Mucosa of descending colon (tissue), 3 donors: Measurements from ENCODE around the gene RHEBL1. TPM values are rescaled to one million over a fixed set of nuclear protein-coding genes. Genes with fewer than 3 reads are reported as not detected.

Experiments
- ATAC-seq: fragments of 200-7000 bp; cut with Tn5 transposase; one replicate; pipeline ENCODE4 v1.9.1; 2020; ENCODE audit warnings: mild to moderate bottlenecking, moderate library complexity
- DNase-seq, 3 donors: peaks; one replicate each; pipeline ENCODE4 v3.0.0-alpha.2; 2020
- H3K36me3 ChIP-seq: fragments of 200-600 bp; one replicate; pipeline ENCODE4 v1.8.0; 2021; ENCODE audit warnings: low read depth, mild to moderate bottlenecking
- H3K4me1 ChIP-seq: fragments of 200-600 bp; one replicate; pipeline ENCODE4 v1.8.0; 2021; ENCODE audit warnings: low read depth, mild to moderate bottlenecking
- H3K4me3 ChIP-seq: fragments of 200-600 bp; one replicate; pipeline ENCODE4 v1.8.0; 2021; ENCODE audit warnings: mild to moderate bottlenecking
- H3K9me3 ChIP-seq: fragments of 200-600 bp; one replicate; pipeline ENCODE4 v1.8.0; 2021; ENCODE audit warnings: mild to moderate bottlenecking
- intact Hi-C, 2 donors: fragments of 100-400 bp; cut with DNase I in 1 of 2; cut with micrococcal nuclease in 1 of 2; formaldehyde crosslinking; loops; one replicate each; pipeline versions ENCODE4 v1.11.0 to v1.11.1; 2022; cut with DNase I, micrococcal nuclease
- total RNA-seq, 3 donors: library from RNA; stranded (reverse); fragmentation: NEBNext Ultra II Directional in 2 of 3; extraction: Animal tissue kit (Norgen Biotek cat#: 25700) in 2 of 3; gene quantifications; one replicate each; pipeline versions ENCODE4 v1.2.1 to v1.2.4, GENCODE V29; 2021 to 2023
- TF ChIP-seq, protein P1 (sequence below): fragments of 200-600 bp; IDR thresholded peaks from one replicate; pipeline ENCODE4 v1.8.0; 2022; ENCODE audit warnings: antibody characterized with exemption, mild to moderate bottlenecking
- donor health status: DM: no; HTN: no; CAD: no; lungs with moderate emphysema.
- donor health status: DM: no; HTN: no; CAD: no.
- donor health status: DM: no; HTN: yes; CAD: no.

RHEBL1 gene
- total RNA-seq, 3 donors from 2014 or later, result 0.23 to 0.58 (median 0.38) TPM

DNA sequence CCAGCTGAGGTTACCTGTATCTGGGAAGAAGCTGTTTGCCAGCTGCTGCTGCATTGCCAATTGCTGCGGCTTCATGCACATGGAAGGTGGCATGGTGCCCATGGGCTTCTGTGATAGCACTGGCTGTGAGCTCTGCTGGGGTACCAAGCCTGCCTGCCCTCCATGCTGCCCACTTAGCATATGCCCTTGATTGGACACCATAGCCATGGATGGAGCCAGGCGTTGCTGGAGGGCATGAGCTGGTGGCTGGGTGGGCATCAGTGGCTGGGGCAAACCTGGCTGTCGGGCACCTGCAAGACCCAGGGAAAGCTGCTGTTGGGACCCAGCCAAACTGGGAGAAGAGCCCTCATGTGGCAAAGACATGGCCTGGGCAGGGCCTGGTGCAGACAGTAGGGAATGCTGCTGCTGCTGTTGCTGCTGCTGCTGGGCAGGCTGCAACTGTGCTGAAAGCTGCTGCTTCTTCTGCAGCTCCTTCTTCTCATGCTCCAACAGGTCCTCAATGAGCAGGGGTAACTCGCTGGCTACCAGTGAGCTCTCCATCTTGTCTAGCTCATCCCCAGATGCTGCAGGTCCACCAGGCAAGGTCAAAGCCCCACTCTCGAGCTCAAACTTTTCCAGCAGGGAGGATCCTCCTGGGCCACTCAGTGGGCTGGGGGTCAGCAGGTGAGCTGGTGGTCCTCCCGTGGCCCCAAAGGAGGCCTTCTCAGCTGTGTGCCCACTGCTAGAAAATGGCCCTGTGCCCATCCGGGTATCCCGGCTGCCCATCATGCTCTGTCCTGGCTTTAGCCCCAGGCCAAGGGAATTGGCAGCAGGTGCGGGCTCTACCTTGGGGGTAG, 32.5 kb downstream of the RHEBL1 start:
- Histone ChIP-seq H3K9me3 (no peaks in the 10 kb centered on the region), H3K36me3 (peaks cover 26% of the 10 kb centered on the region), H3K4me1 (no peaks in the 10 kb centered on the region), H3K4me3 (no peak overlapping the region)
- intact Hi-C loops, result no loop called here
- ATAC-seq (no peak), DNase-seq (peak in 2 of 3 donors; percentile 12 to 43)
- TF ChIP-seq, protein P1, sequence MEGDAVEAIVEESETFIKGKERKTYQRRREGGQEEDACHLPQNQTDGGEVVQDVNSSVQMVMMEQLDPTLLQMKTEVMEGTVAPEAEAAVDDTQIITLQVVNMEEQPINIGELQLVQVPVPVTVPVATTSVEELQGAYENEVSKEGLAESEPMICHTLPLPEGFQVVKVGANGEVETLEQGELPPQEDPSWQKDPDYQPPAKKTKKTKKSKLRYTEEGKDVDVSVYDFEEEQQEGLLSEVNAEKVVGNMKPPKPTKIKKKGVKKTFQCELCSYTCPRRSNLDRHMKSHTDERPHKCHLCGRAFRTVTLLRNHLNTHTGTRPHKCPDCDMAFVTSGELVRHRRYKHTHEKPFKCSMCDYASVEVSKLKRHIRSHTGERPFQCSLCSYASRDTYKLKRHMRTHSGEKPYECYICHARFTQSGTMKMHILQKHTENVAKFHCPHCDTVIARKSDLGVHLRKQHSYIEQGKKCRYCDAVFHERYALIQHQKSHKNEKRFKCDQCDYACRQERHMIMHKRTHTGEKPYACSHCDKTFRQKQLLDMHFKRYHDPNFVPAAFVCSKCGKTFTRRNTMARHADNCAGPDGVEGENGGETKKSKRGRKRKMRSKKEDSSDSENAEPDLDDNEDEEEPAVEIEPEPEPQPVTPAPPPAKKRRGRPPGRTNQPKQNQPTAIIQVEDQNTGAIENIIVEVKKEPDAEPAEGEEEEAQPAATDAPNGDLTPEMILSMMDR, result no peak

DNA sequence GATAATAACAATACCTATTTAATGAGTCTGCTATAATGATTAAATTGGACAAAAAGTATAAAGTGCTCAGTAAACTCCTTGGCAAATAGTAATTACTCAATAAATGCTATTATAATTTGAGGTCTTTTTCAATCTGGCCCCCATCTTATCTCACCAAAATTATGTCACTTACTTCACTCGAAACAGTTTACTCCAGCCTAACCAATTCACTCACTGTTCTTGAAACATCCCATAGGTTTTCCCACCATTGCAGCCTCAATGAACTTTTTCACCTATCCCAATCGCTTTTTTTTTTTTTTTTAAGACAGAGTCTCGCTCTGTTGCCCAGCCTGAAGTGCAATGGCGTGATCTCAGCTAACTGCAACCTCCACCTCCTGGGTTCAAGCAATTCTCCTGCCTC, 33.8 kb downstream of the RHEBL1 start:
- TF ChIP-seq, protein P1, result no peak
- no peaks in the 10 kb centered on the region for H3K9me3 ChIP-seq
- H3K4me1 ChIP-seq, result no peaks in the 10 kb centered on the region
- DNase-seq (no peak), ATAC-seq (no peak)
- peaks cover 27% of the 10 kb centered on the region for H3K36me3 ChIP-seq
- intact Hi-C loops, result no loop called here
- no peak overlapping the region for H3K4me3 ChIP-seq

GRCh38 chr12:49034286-49034622, 35.5 kb downstream of the RHEBL1 start:
- no peaks in the 10 kb centered on the region for H3K4me1 ChIP-seq
- H3K36me3 ChIP-seq, result peaks cover 22% of the 10 kb centered on the region
- DNase-seq, result no peak
- no peak for ATAC-seq
- H3K9me3 ChIP-seq, result no peaks in the 10 kb centered on the region
- intact Hi-C loops, result no loop called here
- no peak overlapping the region for H3K4me3 ChIP-seq
- TF ChIP-seq, protein P1, result no peak

- ATAC-seq (no peak), DNase-seq (no peak)
- Histone ChIP-seq H3K4me3 (no peak overlapping the region), H3K9me3 (no peaks in the 10 kb centered on the region), H3K4me1 (no peaks in the 10 kb centered on the region), H3K36me3 (peaks cover 19% of the 10 kb centered on the region)
- intact Hi-C loops, result no loop called here
- TF ChIP-seq, protein P1, result no peak
Measured at GRCh38 chr12:49033611-49034285, 36.0 kb downstream of the RHEBL1 start.

DNA sequence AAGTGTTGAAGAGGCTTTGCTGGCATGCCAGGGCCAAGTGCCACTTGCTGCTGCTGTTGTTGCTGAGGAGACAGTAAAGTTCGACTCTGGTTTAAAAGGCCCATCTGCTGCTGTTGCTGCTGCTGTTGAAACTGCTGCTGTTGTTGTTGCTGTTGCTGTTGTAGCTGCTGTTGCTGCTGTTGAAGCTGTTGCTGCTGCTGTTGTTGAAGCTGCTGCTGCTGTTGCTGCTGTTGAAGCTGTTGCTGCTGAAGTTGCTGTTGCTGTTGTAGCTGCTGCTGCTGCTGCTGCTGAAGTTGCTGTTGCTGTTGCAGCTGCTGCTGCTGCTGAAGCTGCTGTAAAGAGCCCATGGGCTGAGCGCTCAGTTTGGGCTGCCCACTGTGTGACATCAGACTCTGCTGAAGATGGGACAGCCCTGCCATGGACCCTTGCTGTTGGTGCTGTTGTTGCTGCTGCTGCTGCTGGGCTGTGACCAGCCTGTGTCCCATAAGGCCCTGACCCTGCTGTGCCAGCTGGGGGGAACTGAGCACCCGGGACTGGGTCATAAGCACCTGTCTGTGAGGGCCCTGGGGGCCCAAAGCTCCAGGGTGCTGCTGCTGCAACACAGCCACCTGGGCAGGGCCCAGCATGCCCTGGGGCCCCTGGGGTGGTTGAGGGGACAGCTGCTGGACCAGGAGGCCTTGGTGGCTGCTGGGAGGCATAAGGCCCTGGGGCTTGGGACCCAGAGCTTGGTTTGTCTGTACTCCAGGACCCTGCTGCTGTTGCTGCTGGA, 36.9 kb downstream of the RHEBL1 start:
- TF ChIP-seq, protein P1, result no peak
- intact Hi-C loops, result no loop called here
- Histone ChIP-seq H3K9me3 (no peaks in the 10 kb centered on the region), H3K4me3 (no peak overlapping the region), H3K36me3 (peaks cover 16% of the 10 kb centered on the region), H3K4me1 (no peaks in the 10 kb centered on the region)
- ATAC-seq, result no peak
- DNase-seq, result no peak
